Epithelial cell of esophagus (primary cell): ENCODE data around the gene SNX6.
"Not testable (repeated sequence)": the region's sequence is repeated elsewhere in the genome, so short reads cannot be mapped to it uniquely, and the experiment has no call there.

Experiments used
- DNase-seq: peaks from one replicate; pipeline ENCODE4 v3.0.0; 2010; ENCODE audit warnings: low read depth
- H3K4me3 ChIP-seq: 2 replicates; pipeline ENCODE4 v1.5.1; 2011; ENCODE audit warnings: mild to moderate bottlenecking, low read length, control low read depth
- TF ChIP-seq, protein P1 (sequence below): IDR thresholded peaks from 2 replicates; pipeline ENCODE4 v1.5.1; 2011; ENCODE audit warnings: low read depth, mild to moderate bottlenecking, low read length, control low read depth, inconsistent platforms; ENCODE audit not compliant: insufficient read depth; ENCODE audit errors: missing control alignments

The SNX6 gene

DNA sequence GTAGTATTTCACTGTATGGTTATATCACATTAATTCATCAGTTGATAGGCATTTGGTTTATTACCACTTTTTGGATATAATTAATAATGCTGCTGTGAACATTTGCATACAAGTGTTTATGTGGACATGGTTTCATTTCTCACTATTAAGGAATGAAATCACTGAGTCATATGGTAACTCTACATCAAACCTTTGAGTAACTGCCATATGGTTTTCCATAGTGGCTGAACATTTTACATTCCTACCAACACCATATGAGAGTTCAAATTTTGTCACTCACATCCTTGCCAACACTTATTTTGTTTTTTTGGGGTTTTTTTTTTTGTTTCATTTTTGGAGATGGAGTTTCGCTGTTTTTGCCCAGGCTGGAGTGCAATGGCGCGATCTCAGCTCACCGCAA lies 60.2 kb downstream of the SNX6 start:
- no peak for DNase-seq
- H3K4me3 ChIP-seq = no peak overlapping the region
- TF ChIP-seq, protein P1, sequence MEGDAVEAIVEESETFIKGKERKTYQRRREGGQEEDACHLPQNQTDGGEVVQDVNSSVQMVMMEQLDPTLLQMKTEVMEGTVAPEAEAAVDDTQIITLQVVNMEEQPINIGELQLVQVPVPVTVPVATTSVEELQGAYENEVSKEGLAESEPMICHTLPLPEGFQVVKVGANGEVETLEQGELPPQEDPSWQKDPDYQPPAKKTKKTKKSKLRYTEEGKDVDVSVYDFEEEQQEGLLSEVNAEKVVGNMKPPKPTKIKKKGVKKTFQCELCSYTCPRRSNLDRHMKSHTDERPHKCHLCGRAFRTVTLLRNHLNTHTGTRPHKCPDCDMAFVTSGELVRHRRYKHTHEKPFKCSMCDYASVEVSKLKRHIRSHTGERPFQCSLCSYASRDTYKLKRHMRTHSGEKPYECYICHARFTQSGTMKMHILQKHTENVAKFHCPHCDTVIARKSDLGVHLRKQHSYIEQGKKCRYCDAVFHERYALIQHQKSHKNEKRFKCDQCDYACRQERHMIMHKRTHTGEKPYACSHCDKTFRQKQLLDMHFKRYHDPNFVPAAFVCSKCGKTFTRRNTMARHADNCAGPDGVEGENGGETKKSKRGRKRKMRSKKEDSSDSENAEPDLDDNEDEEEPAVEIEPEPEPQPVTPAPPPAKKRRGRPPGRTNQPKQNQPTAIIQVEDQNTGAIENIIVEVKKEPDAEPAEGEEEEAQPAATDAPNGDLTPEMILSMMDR = no peak

DNA sequence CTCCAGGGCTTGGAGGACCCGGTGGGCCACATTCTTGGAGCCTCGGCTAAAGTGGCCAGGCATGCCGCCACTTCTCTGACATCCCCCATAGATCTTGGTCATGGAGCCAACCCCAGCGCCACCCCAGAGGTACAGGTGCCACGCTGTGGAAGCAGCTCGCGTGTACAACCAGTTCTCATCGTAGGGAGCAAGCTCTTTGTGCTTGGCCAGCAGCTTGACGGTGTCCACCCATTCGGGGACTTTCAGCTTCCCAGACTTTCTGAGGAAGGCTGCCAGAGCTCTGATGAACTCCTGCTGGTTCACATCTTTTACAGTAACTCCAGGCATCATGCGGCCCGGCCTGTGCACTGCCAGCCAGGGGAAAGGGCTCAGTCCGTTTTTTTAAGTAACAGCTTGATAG lies 61.1 kb downstream of the SNX6 start:
- H3K4me3 ChIP-seq = no peak overlapping the region
- DNase-seq = no peak
- TF ChIP-seq, protein P1 = no peak

DNA sequence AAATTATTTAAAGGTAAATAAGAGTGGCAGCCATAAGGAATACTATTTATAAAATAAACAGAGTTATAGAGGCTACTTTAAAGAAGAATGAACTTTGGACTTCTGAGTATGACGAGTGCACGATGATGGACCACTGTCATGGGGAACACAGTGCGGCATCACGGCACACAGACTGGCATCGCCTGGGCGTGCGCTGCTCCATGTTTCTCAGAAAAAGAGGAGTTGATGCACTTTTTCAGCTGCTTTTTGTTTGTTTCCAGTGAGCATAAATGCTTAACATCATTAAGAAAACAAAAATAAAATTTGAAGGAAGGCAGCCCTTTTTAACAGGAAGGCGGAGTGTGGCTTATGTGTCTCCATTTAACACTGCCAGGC lies 67.2 kb downstream of the SNX6 start:
- no peak overlapping the region for H3K4me3 ChIP-seq
- no peak for DNase-seq
- TF ChIP-seq, protein P1 = no peak

DNA sequence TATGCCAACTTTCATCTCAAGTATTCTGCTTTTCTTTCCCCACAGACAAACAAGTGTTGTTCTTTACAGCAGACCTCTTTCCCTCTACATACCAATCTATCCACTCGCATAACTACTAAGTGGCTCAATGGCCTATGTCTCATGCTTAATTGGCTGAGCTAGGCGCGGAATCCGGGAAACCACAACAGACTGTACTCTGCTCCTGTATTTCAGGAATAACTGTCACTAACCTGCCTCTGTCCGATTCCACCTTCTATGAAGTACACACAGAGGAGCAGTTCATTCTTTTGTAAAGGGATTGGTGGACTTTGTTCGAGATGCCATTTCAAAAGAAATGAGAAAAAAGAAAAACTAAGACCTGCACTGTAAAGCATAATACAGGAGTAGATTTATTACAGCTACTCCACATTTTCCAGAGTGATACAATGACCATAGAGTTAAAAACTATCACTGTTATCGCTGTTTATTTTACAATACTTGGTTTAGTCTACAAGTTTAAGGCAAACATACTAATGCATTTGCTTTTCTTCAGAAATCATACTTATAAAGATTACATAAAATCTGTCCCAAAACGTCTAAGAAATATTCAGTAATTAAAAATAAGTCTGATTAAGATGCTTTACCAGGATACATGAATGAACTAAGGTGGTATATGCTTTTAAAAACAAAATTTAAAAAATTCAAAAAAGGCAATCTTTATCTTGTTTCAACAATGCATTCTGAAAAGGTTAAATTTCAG lies 67.7 kb downstream of the SNX6 start:
- not testable (repeated sequence) for DNase-seq, H3K4me3 ChIP-seq

DNA sequence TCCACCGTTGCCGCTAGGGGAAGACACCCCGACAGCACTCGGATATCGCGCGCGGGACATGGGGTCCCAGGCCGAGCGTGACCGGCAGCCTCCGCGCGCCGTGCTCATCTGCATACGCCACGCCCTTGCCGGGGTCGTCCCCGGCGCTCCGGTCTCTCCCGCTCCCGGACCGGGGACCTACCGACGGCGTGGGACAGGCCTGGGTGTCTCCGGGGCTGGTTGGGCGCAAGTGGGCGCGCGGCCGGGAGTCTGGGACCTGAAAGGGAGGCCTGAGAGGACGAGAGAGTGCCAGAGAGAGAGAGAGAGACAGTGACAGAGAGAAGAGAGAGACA lies 73.5 kb downstream of the SNX6 start:
- not testable (repeated sequence) for H3K4me3 ChIP-seq, DNase-seq

DNA sequence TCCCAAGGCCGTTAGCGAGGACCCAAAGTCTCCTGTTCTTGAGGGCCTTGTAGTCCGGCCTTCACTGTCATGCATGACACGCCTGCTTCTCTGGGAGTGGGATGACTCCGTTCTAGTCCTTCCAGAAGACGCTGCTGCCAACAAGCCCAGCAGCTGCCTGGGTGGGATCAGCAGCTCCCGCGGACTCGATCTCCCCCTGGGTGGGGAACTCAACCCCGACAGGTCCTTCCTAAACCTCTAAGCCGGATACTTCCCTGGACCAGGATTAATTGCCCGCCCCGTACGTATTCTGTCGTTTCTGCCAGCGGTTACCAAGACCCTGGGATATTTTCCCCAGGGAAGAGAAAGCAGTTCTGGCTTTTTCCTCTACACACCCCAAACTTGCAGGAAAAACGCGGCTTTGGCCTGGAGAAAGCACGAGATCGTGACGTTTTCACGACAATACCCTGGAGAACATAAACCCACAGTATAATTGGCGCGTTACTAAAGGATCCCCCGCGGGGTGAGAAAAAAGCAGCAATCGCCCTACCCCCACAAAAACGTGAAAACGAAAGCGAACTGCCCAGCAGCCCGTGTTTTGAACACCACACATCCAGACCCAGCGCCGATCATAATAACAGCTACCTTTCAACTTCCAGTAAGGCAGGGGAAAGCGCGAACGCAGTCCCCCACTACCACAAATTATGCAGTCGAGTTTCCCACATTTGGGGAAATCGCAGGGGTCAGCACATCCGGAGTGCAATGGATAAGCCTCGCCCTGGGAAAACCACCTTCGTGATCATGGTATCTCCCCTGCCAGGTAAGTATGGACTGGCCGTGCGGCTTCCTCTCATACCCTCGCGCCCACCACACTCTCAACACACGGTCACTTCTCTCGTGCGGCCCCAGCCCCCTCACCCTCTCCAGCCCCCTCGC lies 74.1 kb downstream of the SNX6 start:
- H3K4me3 ChIP-seq, DNase-seq: not testable (repeated sequence)

DNA sequence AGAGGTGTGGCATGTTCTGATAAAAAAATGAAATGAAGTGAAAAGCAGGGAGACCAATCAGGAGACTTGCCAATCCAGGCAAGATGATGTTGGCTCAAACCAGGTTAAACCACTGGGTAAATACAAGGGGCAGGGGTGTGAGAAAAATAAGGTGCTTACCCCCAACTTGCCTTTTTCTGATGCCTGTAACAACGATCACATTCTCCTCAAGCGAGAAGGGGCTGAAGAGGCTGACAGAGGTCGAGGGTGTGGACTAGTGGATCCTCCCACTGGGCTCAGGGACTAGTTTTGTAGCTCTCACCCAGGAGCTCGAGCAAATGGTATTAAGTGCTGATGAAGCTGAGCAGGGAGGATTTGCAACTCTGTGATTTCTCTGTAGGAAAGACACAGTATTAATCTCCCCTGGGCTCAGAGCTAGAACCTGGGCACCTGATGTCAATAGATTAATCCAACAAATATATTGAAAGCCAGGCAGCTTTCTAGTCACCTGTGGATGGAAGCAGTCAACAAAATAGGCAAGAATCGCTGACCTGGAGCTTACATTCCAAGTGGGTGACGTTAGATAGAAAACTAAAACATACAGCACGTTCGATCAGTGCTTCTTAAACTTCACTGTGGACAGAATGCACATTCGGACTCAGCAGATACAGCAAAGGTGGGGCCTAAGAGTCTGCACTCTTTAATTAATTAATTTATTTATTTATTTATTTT lies 75.3 kb downstream of the SNX6 start:
- DNase-seq = peak; percentile 19
- H3K4me3 ChIP-seq = no peak overlapping the region
- TF ChIP-seq, protein P1 = no peak

DNA sequence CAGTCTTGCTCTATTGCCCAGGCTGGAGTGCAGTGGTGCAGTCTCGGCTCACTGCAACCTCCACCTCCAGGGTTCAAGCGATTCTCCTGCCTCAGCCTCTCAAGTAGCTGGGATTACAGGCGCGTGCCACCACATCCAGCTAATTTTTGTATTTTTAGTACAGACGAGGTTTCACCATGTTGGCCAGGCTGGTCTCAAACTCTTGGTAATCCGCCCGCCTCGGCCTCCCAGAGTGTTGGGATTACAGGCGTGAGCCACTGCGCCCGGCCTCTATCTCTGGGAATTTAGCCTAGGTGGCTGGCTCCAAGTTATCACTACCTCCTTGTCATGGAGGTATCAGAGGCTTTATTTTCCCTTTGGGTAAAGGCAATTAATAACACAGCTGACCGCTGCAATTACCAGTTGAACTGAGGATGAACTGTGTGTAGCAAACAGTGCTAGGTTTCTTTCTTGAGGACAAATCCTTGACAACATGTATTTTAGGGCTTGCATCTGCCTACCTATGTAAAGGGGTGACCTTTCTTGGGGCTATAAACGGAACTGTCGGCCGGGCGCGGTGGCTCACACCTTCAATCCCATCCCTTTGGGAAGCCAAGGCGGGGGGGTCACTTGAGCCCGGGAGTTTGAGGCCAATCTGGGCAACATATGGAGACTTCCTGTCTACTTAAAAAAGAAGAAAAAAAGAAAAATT lies 80.5 kb downstream of the SNX6 start:
- not testable (repeated sequence) for DNase-seq, H3K4me3 ChIP-seq
